Measurements from ENCODE around the gene UNC13B.

GRCh38 chr9:35322075-35322885, 160.5 kb downstream of the UNC13B start:
- TF ChIP-seq EP300 (IDR thresholded peaks at IDR 0.05) = no peak
- TF ChIP-seq CTCF (IDR thresholded peaks at IDR 0.05) = no peak
- no peak for TF ChIP-seq POLR2A (IDR thresholded peaks at IDR 0.05)
- no peak for TF ChIP-seq POLR2AphosphoS5 (IDR thresholded peaks at IDR 0.05)

All from sigmoid colon (tissue), 4 donors.